ENCODE data around the gene DNAH9.
"Not testable (repeated sequence)": the region's sequence is repeated elsewhere in the genome, so short reads cannot be mapped to it uniquely, and the experiment has no call there.

DNAH9 gene

DNA sequence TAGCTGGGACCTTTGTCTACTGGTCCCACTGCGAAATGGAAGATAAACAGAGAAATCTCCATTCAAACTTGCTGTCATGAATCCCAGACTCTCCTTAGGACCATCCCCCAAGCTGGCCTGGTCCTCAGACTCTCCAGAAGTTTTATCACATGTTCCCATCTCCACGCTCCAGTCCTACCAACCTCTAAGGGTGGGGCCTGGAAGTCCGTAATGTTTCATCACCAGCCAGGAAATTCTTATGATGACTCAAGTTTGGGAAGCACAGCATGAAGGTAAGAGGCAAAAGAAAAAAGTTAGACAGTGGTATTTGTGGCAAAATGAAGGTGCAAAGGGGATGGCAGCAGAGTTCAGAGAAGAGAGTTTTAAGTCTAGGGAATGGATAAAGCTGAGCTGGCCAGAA, 346.3 kb downstream of the DNAH9 start:
- no peak for DNase-seq (ENCODE audit: low read depth)
- no peak overlapping the region for H3K4me3 ChIP-seq (ENCODE audit: low read length)
- TF ChIP-seq, protein P1, sequence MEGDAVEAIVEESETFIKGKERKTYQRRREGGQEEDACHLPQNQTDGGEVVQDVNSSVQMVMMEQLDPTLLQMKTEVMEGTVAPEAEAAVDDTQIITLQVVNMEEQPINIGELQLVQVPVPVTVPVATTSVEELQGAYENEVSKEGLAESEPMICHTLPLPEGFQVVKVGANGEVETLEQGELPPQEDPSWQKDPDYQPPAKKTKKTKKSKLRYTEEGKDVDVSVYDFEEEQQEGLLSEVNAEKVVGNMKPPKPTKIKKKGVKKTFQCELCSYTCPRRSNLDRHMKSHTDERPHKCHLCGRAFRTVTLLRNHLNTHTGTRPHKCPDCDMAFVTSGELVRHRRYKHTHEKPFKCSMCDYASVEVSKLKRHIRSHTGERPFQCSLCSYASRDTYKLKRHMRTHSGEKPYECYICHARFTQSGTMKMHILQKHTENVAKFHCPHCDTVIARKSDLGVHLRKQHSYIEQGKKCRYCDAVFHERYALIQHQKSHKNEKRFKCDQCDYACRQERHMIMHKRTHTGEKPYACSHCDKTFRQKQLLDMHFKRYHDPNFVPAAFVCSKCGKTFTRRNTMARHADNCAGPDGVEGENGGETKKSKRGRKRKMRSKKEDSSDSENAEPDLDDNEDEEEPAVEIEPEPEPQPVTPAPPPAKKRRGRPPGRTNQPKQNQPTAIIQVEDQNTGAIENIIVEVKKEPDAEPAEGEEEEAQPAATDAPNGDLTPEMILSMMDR (conservative IDR thresholded peaks at IDR 0.05; ENCODE audit: low read depth, low read length) = no peak

DNA sequence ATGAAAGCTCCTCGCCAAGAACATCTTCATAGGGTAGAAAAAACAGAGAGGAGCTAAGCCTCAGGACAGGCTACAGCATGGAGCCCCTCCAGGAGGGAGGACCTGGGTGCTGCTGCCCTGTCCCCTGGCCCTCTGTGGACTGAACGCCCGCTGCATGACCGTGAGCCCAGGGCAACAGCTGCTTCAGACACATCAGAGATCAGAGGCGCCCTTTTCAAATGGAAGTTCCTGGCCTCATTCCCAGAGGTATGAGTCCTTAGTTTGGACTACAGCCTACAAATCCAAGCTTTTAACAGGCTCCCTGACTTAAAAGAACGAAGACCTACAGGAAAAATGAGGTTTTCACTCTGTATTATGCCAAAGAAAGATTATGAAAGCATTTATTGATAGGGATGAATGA, 350.5 kb downstream of the DNAH9 start:
- DNase-seq (ENCODE audit: low read depth) = no peak
- H3K4me3 ChIP-seq (ENCODE audit: low read length) = no peak overlapping the region
- TF ChIP-seq, protein P1 (conservative IDR thresholded peaks at IDR 0.05; ENCODE audit: low read depth, low read length) = no peak

DNA sequence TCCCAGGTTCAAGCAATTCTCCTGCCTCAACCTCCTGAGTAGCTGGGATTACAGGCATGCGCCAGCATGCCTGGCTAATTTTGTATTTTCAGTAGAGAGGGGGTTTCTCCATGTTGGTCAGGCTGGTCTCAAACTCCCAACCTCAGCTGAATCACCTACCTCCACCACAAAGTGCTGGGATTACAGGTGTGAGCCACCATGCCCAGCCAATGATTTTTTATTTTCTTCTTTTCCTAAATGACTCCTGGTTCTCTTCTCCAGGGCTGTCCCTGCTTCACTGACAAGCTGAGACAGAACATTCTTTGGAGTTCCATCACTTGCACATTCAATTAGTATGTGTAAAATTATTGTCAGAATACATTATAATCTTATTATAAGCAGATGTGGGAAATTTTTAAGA, 351.3 kb downstream of the DNAH9 start:
- H3K4me3 ChIP-seq (ENCODE audit: low read length); DNase-seq (ENCODE audit: low read depth): not testable (repeated sequence)

DNA sequence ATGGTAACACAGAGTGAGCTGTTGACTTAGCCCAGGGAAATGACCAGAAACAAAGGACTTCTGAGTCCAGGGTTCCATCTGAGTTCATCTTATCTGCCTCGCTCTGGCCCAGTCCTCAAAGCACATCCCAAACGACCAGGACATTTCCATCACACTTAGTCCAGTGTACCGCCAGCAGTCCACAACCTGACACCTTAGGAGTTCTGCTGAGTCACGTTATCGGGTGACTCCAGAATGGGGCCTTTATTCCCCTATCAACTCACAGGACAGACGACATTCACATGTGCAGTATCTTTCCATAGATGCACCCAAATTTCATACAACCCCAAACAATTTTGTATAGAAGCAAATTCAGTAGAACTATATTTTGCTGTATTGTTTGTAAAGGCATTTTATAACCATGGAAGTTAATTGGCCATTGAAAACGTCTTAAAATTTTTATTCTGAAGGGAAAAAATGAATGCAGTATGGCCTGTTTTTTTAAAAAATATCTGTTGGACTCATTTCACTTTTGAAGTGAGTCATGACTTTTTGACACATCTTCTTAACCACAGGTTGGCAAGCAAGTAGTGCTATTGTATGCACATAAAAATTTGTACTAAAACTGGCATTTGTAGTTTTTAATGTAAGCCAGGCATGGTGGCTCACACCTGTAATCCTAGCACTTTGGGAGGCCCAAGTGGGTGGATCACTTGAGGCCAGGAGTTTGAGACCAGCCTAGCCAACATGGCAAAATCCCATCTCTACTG, 352.7 kb downstream of the DNAH9 start:
- H3K4me3 ChIP-seq (ENCODE audit: low read length) = no peak overlapping the region
- TF ChIP-seq, protein P1 (conservative IDR thresholded peaks at IDR 0.05; ENCODE audit: low read depth, low read length) = no peak
- no peak for DNase-seq (ENCODE audit: low read depth)

DNA sequence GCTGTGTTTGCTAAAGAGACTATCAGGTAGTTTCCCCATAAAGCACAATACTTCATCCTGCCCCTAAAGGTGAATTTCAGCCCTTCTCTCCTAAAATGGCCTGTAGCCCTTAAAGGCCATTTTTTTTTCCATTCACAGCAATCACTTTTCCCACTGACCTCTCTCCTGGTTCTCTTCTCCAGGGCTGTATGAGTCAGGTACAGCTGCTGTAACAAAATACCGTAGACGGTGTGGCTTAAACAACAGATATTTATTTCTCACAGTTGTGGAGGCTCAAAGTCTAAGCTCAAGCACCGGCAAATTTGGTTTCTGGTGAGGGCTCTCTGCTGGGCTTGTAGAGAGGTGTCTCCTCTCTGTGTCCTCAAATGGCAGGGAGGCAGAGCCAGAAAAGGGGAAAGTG, 354.3 kb downstream of the DNAH9 start:
- TF ChIP-seq, protein P1 (conservative IDR thresholded peaks at IDR 0.05; ENCODE audit: low read depth, low read length) = no peak
- no peak for DNase-seq (ENCODE audit: low read depth)
- no peak overlapping the region for H3K4me3 ChIP-seq (ENCODE audit: low read length)

DNA sequence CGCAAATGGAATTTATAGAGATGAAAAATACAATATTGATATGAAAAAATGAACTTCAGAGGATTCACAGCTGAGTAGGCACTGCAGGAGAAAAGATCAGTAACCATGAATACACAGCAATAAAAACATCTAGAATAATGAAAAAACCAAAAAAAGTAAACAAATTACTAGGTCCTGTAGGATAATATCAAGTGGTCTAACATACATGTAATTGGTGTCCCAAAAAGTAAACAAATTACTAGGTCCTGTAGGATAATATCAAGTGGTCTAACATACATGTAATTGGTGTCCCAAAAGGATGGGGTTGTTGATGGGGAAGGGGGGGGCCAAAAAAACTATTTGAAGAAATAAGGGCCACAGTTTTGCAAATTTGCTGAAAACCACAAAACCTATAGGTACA, 355.7 kb downstream of the DNAH9 start:
- H3K4me3 ChIP-seq (ENCODE audit: low read length) = no peak overlapping the region
- no peak for DNase-seq (ENCODE audit: low read depth)
- TF ChIP-seq, protein P1 (conservative IDR thresholded peaks at IDR 0.05; ENCODE audit: low read depth, low read length) = no peak

DNA sequence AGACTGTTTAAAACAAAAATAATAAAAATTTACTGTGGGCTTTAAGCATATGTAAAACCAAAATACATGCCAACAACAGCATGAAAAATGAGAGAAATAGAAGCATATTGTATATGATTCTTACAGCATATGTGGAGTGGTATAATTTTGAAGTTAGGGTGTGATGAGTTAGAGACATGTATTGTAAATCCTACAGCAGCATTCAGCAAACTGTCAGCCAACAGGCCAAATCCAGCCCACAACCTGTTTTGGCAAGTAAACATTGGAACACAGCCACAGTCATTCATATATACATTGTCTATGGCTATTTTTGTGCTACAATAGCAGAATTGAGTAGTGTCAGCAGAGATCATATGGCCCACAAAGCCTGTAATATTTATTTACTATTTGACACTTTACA, 356.7 kb downstream of the DNAH9 start:
- TF ChIP-seq, protein P1 (conservative IDR thresholded peaks at IDR 0.05; ENCODE audit: low read depth, low read length) = no peak
- no peak for DNase-seq (ENCODE audit: low read depth)
- no peak overlapping the region for H3K4me3 ChIP-seq (ENCODE audit: low read length)

All from retinal pigment epithelial cell (primary cell).